ENCODE results near the gene AOPEP. TPM values are rescaled to one million over a fixed set of nuclear protein-coding genes. Genes with fewer than 3 reads are reported as not detected.
A peak's percentile ranks its signal among the peaks of the same experiment; 100 is the strongest.

The AOPEP gene
- total and polyA plus RNA-seq, 8 donors, result 73.9 to 407 (median 101) TPM

DNA sequence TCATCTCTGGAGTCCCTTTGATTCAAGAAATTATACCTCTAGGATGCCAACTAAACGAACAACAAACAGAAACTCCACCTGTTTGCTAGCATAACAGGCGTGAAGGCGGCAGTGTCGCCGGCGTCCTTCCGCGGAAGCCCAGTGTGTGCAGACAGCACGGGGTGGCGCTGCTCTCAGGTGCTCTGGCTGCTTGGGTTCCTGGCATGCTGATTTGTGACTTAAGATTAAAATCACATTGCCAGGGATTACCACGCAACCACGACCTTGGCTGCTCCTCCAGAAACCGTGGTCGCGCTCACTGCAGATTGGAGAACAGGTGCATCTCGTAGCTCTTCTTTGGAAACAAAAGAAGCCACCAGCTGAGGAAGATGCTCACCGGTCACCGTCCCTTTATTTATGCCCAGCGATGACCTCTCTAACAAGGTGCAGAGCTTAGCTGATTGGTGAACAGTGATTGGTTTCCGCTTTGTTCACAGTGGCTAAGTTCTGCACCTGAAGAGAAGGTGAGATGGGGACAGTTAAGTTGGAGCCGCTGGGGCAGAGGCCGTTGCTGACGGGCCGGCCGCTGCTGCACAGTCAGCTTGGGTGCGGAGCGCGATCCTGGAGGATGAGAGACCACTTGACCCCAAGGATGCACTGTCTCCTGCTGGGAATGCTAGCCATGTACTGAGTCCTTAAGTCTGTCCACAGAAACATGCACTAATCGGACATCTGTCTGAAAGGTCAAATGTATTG lies 358.7 kb downstream of the AOPEP start:
- Histone ChIP-seq H3K36me3 (peaks cover 44 to 84% (median 62%) of the 10 kb centered on the region in 4 donors), H3K27me3 (no peaks in the 10 kb centered on the region), H3K4me3 (no peak overlapping the region), H3K4me1 (peaks cover 45 to 99% (median 74%) of the 10 kb centered on the region in 4 donors), H3K27ac (peak overlapping the region; percentile 73 to 91 (median 82)), H3K9me3 (no peaks in the 10 kb centered on the region)
- peak in 1 of 2 donors; percentile 65 for DNase-seq
- intact Hi-C loops (cut with DNase I; ENCODE audit: low total_unique reads), result no loop called here
- TF ChIP-seq, protein P1, sequence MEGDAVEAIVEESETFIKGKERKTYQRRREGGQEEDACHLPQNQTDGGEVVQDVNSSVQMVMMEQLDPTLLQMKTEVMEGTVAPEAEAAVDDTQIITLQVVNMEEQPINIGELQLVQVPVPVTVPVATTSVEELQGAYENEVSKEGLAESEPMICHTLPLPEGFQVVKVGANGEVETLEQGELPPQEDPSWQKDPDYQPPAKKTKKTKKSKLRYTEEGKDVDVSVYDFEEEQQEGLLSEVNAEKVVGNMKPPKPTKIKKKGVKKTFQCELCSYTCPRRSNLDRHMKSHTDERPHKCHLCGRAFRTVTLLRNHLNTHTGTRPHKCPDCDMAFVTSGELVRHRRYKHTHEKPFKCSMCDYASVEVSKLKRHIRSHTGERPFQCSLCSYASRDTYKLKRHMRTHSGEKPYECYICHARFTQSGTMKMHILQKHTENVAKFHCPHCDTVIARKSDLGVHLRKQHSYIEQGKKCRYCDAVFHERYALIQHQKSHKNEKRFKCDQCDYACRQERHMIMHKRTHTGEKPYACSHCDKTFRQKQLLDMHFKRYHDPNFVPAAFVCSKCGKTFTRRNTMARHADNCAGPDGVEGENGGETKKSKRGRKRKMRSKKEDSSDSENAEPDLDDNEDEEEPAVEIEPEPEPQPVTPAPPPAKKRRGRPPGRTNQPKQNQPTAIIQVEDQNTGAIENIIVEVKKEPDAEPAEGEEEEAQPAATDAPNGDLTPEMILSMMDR (IDR thresholded peaks at IDR 0.05), result no peak
- TF ChIP-seq POLR2AphosphoS5 (IDR thresholded peaks at IDR 0.05), result peak in 1 of 3 donors; percentile 11
- WGBS, 5 donors, result 56 to 82% (median 69%) methylated on average over 26 to 29 of the region's 29 CpGs

DNA sequence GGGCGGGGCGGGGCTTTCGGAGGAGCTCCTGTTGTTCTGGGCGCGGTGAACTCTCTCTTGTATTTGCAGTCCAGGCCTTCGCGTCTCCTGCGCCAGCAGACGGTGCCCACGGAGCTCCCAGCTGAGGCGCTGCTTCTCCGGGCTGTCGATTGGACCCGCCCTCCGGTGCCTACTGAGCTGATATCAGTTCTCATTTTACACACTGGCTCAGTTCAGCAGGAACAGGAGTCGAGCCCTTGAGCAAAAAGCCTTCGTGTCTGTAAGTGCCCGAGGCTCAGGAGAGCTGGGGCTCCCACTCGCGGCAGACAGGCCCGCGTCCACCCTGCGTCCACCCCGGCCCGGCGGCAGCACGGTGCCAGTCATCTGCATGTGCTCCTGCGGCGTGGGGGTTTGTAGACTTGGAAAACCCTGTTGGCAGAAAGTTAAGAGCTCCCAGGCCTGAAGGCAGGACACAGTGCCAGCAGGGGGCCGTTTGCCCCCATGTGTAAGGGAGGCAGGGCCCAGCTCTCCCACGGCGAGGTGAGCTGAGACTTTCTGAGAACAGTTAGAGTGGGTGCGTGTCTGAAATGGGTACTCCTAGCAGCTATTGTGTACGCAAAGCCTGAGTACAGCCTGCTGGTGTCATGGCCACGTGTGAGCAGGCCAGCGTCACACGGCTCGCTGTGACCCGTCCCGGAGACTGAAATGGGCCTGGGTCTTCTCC lies 359.5 kb downstream of the AOPEP start:
- Histone ChIP-seq H3K36me3 (peaks cover 36 to 76% (median 55%) of the 10 kb centered on the region in 4 donors), H3K4me1 (peaks cover 53 to 99% (median 76%) of the 10 kb centered on the region in 4 donors), H3K9me3 (no peaks in the 10 kb centered on the region), H3K27ac (peak overlapping the region; percentile 73 to 91 (median 82)), H3K27me3 (no peaks in the 10 kb centered on the region), H3K4me3 (no peak overlapping the region)
- TF ChIP-seq POLR2AphosphoS5 (IDR thresholded peaks at IDR 0.05), result peak in 1 of 3 donors; percentile 38
- TF ChIP-seq EP300 (IDR thresholded peaks at IDR 0.05), result no peak
- TF ChIP-seq POLR2A (IDR thresholded peaks at IDR 0.05), result no peak
- TF ChIP-seq, protein P1 (IDR thresholded peaks at IDR 0.05), result no peak
- intact Hi-C loops (cut with DNase I; ENCODE audit: low total_unique reads), result no loop called here
- DNase-seq, result peak; percentile 77 to 91
- WGBS, 5 donors, result 37 to 60% (median 52%) methylated on average over 35 to 40 of the region's 40 CpGs

DNA sequence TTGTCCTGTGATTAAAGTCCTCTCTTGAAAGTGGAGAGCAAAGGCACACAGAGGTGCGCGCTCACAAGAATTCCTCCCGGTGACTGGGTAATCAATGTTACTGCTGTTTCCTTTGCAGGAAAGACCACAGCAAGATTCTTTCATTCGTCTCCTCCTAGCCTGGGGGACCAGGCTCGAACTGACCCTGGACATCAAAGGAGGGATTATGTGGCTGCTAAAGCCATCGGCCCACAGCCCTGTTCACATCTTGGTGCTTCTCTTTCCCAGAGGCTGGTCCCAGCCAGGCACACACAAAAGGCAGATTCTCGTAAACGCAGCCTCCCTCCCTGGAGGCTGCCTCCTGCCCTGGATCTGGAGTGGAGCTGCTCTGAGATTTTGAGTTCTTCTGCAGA lies 360.1 kb downstream of the AOPEP start:
- Histone ChIP-seq H3K27me3 (no peaks in the 10 kb centered on the region), H3K27ac (peak overlapping the region; percentile 73 to 91 (median 82)), H3K4me3 (no peak overlapping the region), H3K9me3 (no peaks in the 10 kb centered on the region), H3K4me1 (peaks cover 58 to 99% (median 80%) of the 10 kb centered on the region in 4 donors), H3K36me3 (peaks cover 31 to 70% (median 49%) of the 10 kb centered on the region in 4 donors)
- intact Hi-C loops (cut with DNase I; ENCODE audit: low total_unique reads), result no loop called here
- DNase-seq, result no peak
- no peak for TF ChIP-seq EP300 (IDR thresholded peaks at IDR 0.05)
- no peak for TF ChIP-seq POLR2A (IDR thresholded peaks at IDR 0.05)
- TF ChIP-seq, protein P1 (IDR thresholded peaks at IDR 0.05), result no peak
- no peak for TF ChIP-seq POLR2AphosphoS5 (IDR thresholded peaks at IDR 0.05)
- 77 to 85% (median 84%) methylated on average over 7 to 8 of the region's 8 CpGs for WGBS, 5 donors

DNA sequence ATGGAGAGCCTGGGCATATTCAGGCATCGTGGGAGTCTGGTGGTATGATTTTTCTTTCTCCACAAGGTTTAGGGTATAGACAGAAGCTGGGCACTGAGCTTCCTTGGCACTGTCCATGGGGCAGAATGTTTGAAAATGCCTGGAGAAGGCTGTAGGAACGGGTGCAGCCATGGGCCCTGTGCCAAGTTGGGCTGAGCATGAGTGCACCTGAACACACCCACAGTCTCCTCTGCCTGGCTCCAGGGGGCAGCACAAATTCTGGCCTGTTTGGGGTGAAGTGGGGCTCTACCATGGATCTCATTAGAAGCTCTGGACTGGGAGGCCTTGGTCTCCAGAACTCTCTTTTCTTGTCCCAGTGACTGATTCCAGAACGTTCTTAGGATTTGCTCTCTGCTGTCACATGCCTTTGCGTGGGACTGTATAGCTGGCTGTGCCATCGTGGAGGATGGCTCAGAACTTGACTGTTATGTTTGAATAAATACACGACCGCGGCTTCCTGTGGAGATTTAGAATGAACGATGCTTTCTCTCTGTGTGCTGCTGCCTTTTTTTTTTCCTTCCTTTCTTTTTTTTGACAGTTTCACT lies 361.3 kb downstream of the AOPEP start:
- DNase-seq, result peak; percentile 67 to 70
- H3K36me3 ChIP-seq, result peaks cover 21 to 58% (median 37%) of the 10 kb centered on the region in 4 donors
- WGBS, 5 donors, result 59 to 69% (median 66%) methylated on average over 9 of the region's 9 CpGs

More for the DNA sequence above, 361.3 kb downstream of the AOPEP start:
- intact Hi-C loops (cut with DNase I; ENCODE audit: low total_unique reads), result no loop called here
- Histone ChIP-seq H3K27me3 (no peaks in the 10 kb centered on the region), H3K9me3 (no peaks in the 10 kb centered on the region), H3K4me3 (no peak overlapping the region), H3K4me1 (peaks cover 67 to 99% (median 85%) of the 10 kb centered on the region in 4 donors), H3K27ac (peak overlapping the region in 4 of 5 donors; percentile 9 to 91 (median 78))
- no peak for TF ChIP-seq POLR2AphosphoS5 (IDR thresholded peaks at IDR 0.05)
- TF ChIP-seq, protein P1 (IDR thresholded peaks at IDR 0.05), result peak in 1 of 7 experiments; percentile 6
